IMR-90 (cell line): ENCODE data around the gene FADD. TPM values are rescaled to one million over a fixed set of nuclear protein-coding genes. Genes with fewer than 3 reads are reported as not detected.

ENCODE experiments used
- ATAC-seq: fragments of 200-7000 bp; cut with Tn5 transposase; 2 replicates; pipeline ENCODE4 v1.9.1; 2020; ENCODE audit warnings: low read depth, mild to moderate bottlenecking, moderate library complexity
- BruUV-seq: library from RNA; stranded (reverse); fragments of 400-500 nt; replicated peaks from 2 replicates; lab custom pipeline; 2021; lab: Mats Ljungman, UMichigan
- CTCF ChIA-PET: fragments of 300-600 bp; formaldehyde crosslinking; extraction: SDS; loops from one replicate; lab custom pipeline; 2021; ENCODE audit warnings: antibody characterized with exemption; lab: Yijun Ruan, JAX
- POLR2A ChIA-PET: fragments of 300-600 bp; sonication (Branson Sonifier 250); formaldehyde crosslinking; loops from one replicate; lab custom pipeline; 2022; ENCODE audit warnings: antibody characterized with exemption; ENCODE audit not compliant: unreplicated experiment; lab: Charles Lee
- DNase-seq: peaks from one replicate; pipeline ENCODE4 v3.0.0; 2013
- H2AFZ ChIP-seq: replicated peaks from 2 replicates; pipeline ENCODE3; 2013; ENCODE audit warnings: low read length, mild to moderate bottlenecking; ENCODE audit not compliant: poor library complexity
- H2AK5ac ChIP-seq: 2 replicates; pipeline ENCODE4 v1.6.1; 2013; ENCODE audit warnings: low read depth, low read length, inconsistent platforms
- H2AK9ac ChIP-seq: replicated peaks from 2 replicates; pipeline ENCODE3; 2013; ENCODE audit warnings: mild to moderate bottlenecking, low read depth, low read length, moderate library complexity; ENCODE audit not compliant: poor library complexity
- H2BK120ac ChIP-seq: 2 replicates; pipeline ENCODE4 v1.6.1; 2013; ENCODE audit warnings: low read depth, low read length, inconsistent platforms
- H2BK15ac ChIP-seq: 3 replicates; pipeline ENCODE4 v1.6.1; 2013; ENCODE audit warnings: low read depth, low read length, inconsistent platforms
- H2BK20ac ChIP-seq: 2 replicates; pipeline ENCODE4 v1.6.1; 2013; ENCODE audit warnings: low read depth, mild to moderate bottlenecking, inconsistent platforms, low read length, moderate library complexity
- H2BK5ac ChIP-seq: 2 replicates; pipeline ENCODE4 v1.6.1; 2013; ENCODE audit warnings: mild to moderate bottlenecking, low read depth, low read length, inconsistent platforms; ENCODE audit not compliant: poor library complexity, severe bottlenecking
- H3K14ac ChIP-seq: replicated peaks from 2 replicates; pipeline ENCODE4 v1.6.1; 2013; ENCODE audit warnings: low read depth, low read length, inconsistent platforms
- H3K18ac ChIP-seq: 2 replicates; pipeline ENCODE4 v1.6.1; 2013; ENCODE audit warnings: low read depth, low read length, control low read depth
- H3K23ac ChIP-seq: 2 replicates; pipeline ENCODE4 v1.6.1; 2013; ENCODE audit warnings: low read depth, low read length, inconsistent platforms
- H3K27ac ChIP-seq: 2 replicates; pipeline ENCODE4 v1.5.1; 2013; ENCODE audit warnings: mild to moderate bottlenecking, control low read depth, low read length; ENCODE audit not compliant: insufficient read depth
- H3K27me3 ChIP-seq: 2 replicates; pipeline ENCODE4 v1.6.1; 2013; ENCODE audit warnings: low read length; ENCODE audit not compliant: control insufficient read depth, insufficient read depth
- H3K36me3 ChIP-seq: 2 replicates; pipeline ENCODE4 v1.6.1; 2013; ENCODE audit warnings: low read length, mixed read lengths; ENCODE audit not compliant: control insufficient read depth, insufficient read depth
- H3K4ac ChIP-seq: 2 replicates; pipeline ENCODE4 v1.6.1; 2013; ENCODE audit warnings: low read depth, low read length, inconsistent platforms
- H3K4me1 ChIP-seq: 2 replicates; pipeline ENCODE4 v1.6.1; 2013; ENCODE audit warnings: low read length, mixed read lengths; ENCODE audit not compliant: control insufficient read depth, insufficient read depth
- H3K4me2 ChIP-seq: 2 replicates; pipeline ENCODE4 v1.6.1; 2013; ENCODE audit warnings: low read depth, mild to moderate bottlenecking, control low read depth, low read length, moderate library complexity
- H3K4me3 ChIP-seq: 2 replicates; pipeline ENCODE4 v1.5.1; 2013; ENCODE audit warnings: low read depth, mild to moderate bottlenecking, control low read depth, low read length, moderate library complexity; ENCODE audit not compliant: insufficient read depth
- H3K56ac ChIP-seq: 2 replicates; pipeline ENCODE4 v1.6.1; 2013; ENCODE audit warnings: low read length, inconsistent platforms; ENCODE audit not compliant: insufficient read depth; ENCODE audit errors: extremely low read depth
- H3K79me1 ChIP-seq, 2 experiments: 2 replicates each; pipeline ENCODE4 v1.6.1; 2013; ENCODE audit warnings: low read length in 2 of 2, inconsistent platforms in 1 of 2, low read depth in 1 of 2
- H3K9ac ChIP-seq: 2 replicates; pipeline ENCODE4 v1.6.1; 2013; ENCODE audit warnings: low read depth, low read length, control low read depth
- H3K9me1 ChIP-seq: 2 replicates; pipeline ENCODE4 v1.6.1; 2013; ENCODE audit warnings: low read length, inconsistent platforms; ENCODE audit not compliant: insufficient read depth
- H3K9me3 ChIP-seq: 2 replicates; pipeline ENCODE4 v1.6.1; 2013; ENCODE audit warnings: low read length; ENCODE audit not compliant: control insufficient read depth, insufficient read depth
- H4K20me1 ChIP-seq: 2 replicates; pipeline ENCODE4 v1.6.1; 2013; ENCODE audit warnings: low read length, inconsistent platforms; ENCODE audit not compliant: insufficient read depth
- H4K5ac ChIP-seq: 2 replicates; pipeline ENCODE4 v1.6.1; 2013; ENCODE audit warnings: mild to moderate bottlenecking, low read depth, low read length, control low read depth
- H4K8ac ChIP-seq, 2 experiments: 2 replicates each; pipeline ENCODE4 v1.6.1; 2013; ENCODE audit warnings: low read depth in 2 of 2, low read length in 2 of 2, control low read depth in 1 of 2, inconsistent platforms in 1 of 2
- H4K91ac ChIP-seq: 2 replicates; pipeline ENCODE4 v1.6.1; 2013; ENCODE audit warnings: low read depth, low read length, inconsistent platforms; ENCODE audit not compliant: insufficient read depth
- BHLHE40 ChIP-seq: fragments of 150-350 bp; IDR thresholded peaks from 2 replicates; pipeline ENCODE4 v1.6.1; 2016; ENCODE audit warnings: mild to moderate bottlenecking, low read depth, low read length
- CHD1 ChIP-seq: IDR thresholded peaks from 2 replicates; pipeline ENCODE4 v1.6.1; 2012; ENCODE audit warnings: low read depth, low read length, improper control_type of control experiment
- FOS ChIP-seq: fragments of 150-350 bp; IDR thresholded peaks from 2 replicates; pipeline ENCODE4 v1.6.1; 2016; ENCODE audit warnings: low read depth, low read length
- MAFK ChIP-seq: IDR thresholded peaks from 2 replicates; pipeline ENCODE4 v1.6.1; 2012; ENCODE audit warnings: low read depth, low read length, improper control_type of control experiment
- MAZ ChIP-seq: IDR thresholded peaks from 2 replicates; pipeline ENCODE4 v1.6.1; 2012; ENCODE audit warnings: low read depth, mild to moderate bottlenecking, low read length, improper control_type of control experiment, moderate library complexity, borderline replicate concordance
- MXI1 ChIP-seq: IDR thresholded peaks from 2 replicates; pipeline ENCODE4 v1.6.1; 2012; ENCODE audit warnings: low read depth, mild to moderate bottlenecking, low read length, moderate library complexity, borderline replicate concordance
- NFE2L2 ChIP-seq: fragments of 150-350 bp; IDR thresholded peaks from 2 replicates; pipeline ENCODE4 v1.6.1; 2016; ENCODE audit warnings: low read depth, mild to moderate bottlenecking, low read length
- POLR2A ChIP-seq: IDR thresholded peaks from 2 replicates; pipeline ENCODE4 v1.6.1; 2012; ENCODE audit warnings: mild to moderate bottlenecking, low read depth, low read length
- RCOR1 ChIP-seq: IDR thresholded peaks from 2 replicates; pipeline ENCODE4 v1.6.1; 2012; ENCODE audit warnings: mild to moderate bottlenecking, low read length, improper control_type of control experiment; ENCODE audit not compliant: insufficient replicate concordance
- SMC3 ChIP-seq: fragments of 150-350 bp; IDR thresholded peaks from 2 replicates; pipeline ENCODE4 v1.6.1; 2016; ENCODE audit warnings: low read depth, mild to moderate bottlenecking, antibody characterized with exemption, low read length, moderate library complexity
- WGBS, 2 experiments: methylation state at CpG; one replicate each; pipeline versions ENCODE4 v1.1.5 to v1.1.7; 2013; ENCODE audit warnings: missing lambda C conversion rate in 2 of 2; ENCODE audit not compliant: insufficient read length in 1 of 2; ENCODE audit errors: extremely low coverage in 2 of 2; 5-methylcytosine and 5-hydroxymethylcytosine counted together
- dilution Hi-C: fragments of 300-500 bp; cut with HindIII; formaldehyde crosslinking; loops from one replicate; pipeline ENCODE4 v1.14.3; 2018; ENCODE audit warnings: low sequenced_read_pairs; ENCODE audit not compliant: unreplicated experiment
- in situ Hi-C: fragments of 300-500 bp; cut with MboI; formaldehyde crosslinking; loops from 3 replicates; pipeline ENCODE4 v1.14.3; 2019; ENCODE audit warnings: low sequenced_read_pairs, inconsistent platforms, mixed read lengths
- intact Hi-C: fragments of 100-400 bp; cut with micrococcal nuclease; formaldehyde crosslinking; loops from 2 replicates; pipeline ENCODE4 v1.10.0; 2022
- polyA plus RNA-seq, 3 experiments: library from polyadenylated mRNA; depleted of rRNA; stranded (reverse); fragments of >200 nt; gene quantifications; 2 replicates each; pipeline ENCODE4 v1.2.3, GENCODE V29; 2012; ENCODE audit warnings: low replicate concordance in 1 of 3
- total RNA-seq: library from RNA; depleted of rRNA; stranded (reverse); fragments of >200 nt; gene quantifications from 2 replicates; pipeline ENCODE4 v1.2.3, GENCODE V29; 2012
- TF ChIP-seq, protein P1 (sequence below): fragments of 150-350 bp; IDR thresholded peaks from 2 replicates; pipeline ENCODE4 v1.6.1; 2016; ENCODE audit warnings: low read depth, mild to moderate bottlenecking, low read length, moderate library complexity, borderline replicate concordance
- TF ChIP-seq, protein P2 (sequence below): conservative IDR thresholded peaks from 2 replicates; pipeline ENCODE4 v1.5.1; 2012; ENCODE audit warnings: mild to moderate bottlenecking, low read depth, low read length, improper control_type of control experiment
- TF ChIP-seq, protein P3 (sequence below): fragments of 150-350 bp; IDR thresholded peaks from 2 replicates; pipeline ENCODE4 v1.6.1; 2017; ENCODE audit warnings: mild to moderate bottlenecking, antibody characterized with exemption, low read length, low read depth

FADD gene
- total and polyA plus RNA-seq, 2 of the 4 experiments (the other 2 are of a cell fraction) = 38.1 to 44.4 TPM

DNA sequence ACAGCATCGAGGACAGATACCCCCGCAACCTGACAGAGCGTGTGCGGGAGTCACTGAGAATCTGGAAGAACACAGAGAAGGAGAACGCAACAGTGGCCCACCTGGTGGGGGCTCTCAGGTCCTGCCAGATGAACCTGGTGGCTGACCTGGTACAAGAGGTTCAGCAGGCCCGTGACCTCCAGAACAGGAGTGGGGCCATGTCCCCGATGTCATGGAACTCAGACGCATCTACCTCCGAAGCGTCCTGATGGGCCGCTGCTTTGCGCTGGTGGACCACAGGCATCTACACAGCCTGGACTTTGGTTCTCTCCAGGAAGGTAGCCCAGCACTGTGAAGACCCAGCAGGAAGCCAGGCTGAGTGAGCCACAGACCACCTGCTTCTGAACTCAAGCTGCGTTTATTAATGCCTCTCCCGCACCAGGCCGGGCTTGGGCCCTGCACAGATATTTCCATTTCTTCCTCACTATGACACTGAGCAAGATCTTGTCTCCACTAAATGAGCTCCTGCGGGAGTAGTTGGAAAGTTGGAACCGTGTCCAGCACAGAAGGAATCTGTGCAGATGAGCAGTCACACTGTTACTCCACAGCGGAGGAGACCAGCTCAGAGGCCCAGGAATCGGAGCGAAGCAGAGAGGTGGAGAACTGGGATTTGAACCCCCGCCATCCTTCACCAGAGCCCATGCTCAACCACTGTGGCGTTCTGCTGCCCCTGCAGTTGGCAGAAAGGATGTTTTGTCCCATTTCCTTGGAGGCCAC, 3.3 kb downstream of the FADD start:
- no peak overlapping the region for H2BK120ac ChIP-seq
- no peak overlapping the region for H3K18ac ChIP-seq
- H3K27me3 ChIP-seq = no peaks in the 10 kb centered on the region
- H3K23ac ChIP-seq = no peak overlapping the region
- no peak overlapping the region for H4K8ac ChIP-seq
- H2AFZ ChIP-seq = no peak overlapping the region
- no peak overlapping the region for H3K27ac ChIP-seq
- H3K4me1 ChIP-seq = peaks cover 3% of the 10 kb centered on the region; the same call in 1 of the 2 replicates
- WGBS, 2 experiments = 95% methylated on average over 10 of the region's 22 CpGs; no CpG with 5 or more reads in 1 of the 2 experiments
- H2BK20ac ChIP-seq = no peak overlapping the region
- H3K56ac ChIP-seq = no peak overlapping the region
- H3K79me1 ChIP-seq = peaks cover 22 to 69% of the 10 kb centered on the region in 2 experiments; a peak in 3 of 4 replicates
- no TSS peak for BruUV-seq
- no peak overlapping the region for H3K4ac ChIP-seq
- peaks cover 39% of the 10 kb centered on the region for H3K36me3 ChIP-seq
- peaks cover 22% of the 10 kb centered on the region for H3K9me1 ChIP-seq
- in situ Hi-C loops = no loop called here
- no peak overlapping the region for H4K5ac ChIP-seq
- dilution Hi-C loops = no loop called here
- no peak overlapping the region for H3K4me2 ChIP-seq
- no peak overlapping the region for H2AK5ac ChIP-seq
- intact Hi-C loops = loop anchor here (10.0 kb wide), 1 partner anchor 118 kb away; no protein-coding TSS in a partner anchor
- ChIA-PET CTCF (interaction anchor here (0.7 kb wide), 1 partner anchor 52 kb away, joined by 3 read pairs; no protein-coding TSS in a partner anchor), POLR2A (no interaction called here)
- H2BK15ac ChIP-seq = no peak overlapping the region
- H4K20me1 ChIP-seq = peaks cover 68% of the 10 kb centered on the region
- H2BK5ac ChIP-seq = no peak overlapping the region
- ATAC-seq (no peak), DNase-seq (no peak)
- no peak overlapping the region for H3K9ac ChIP-seq
- H3K14ac ChIP-seq = no peak overlapping the region
- H2AK9ac ChIP-seq = no peak overlapping the region
- no peak overlapping the region for H3K4me3 ChIP-seq
- no peaks in the 10 kb centered on the region for H3K9me3 ChIP-seq
- no peak overlapping the region for H4K91ac ChIP-seq
- TF ChIP-seq MAZ (no peak), POLR2A (no peak), FOS (no peak), MXI1 (no peak), RCOR1 (no peak), BHLHE40 (no peak), CHD1 (no peak), SMC3 (no peak), NFE2L2 (no peak), MAFK (no peak)
- TF ChIP-seq, protein P1, sequence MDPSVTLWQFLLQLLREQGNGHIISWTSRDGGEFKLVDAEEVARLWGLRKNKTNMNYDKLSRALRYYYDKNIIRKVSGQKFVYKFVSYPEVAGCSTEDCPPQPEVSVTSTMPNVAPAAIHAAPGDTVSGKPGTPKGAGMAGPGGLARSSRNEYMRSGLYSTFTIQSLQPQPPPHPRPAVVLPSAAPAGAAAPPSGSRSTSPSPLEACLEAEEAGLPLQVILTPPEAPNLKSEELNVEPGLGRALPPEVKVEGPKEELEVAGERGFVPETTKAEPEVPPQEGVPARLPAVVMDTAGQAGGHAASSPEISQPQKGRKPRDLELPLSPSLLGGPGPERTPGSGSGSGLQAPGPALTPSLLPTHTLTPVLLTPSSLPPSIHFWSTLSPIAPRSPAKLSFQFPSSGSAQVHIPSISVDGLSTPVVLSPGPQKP = no peak
- TF ChIP-seq, protein P2, sequence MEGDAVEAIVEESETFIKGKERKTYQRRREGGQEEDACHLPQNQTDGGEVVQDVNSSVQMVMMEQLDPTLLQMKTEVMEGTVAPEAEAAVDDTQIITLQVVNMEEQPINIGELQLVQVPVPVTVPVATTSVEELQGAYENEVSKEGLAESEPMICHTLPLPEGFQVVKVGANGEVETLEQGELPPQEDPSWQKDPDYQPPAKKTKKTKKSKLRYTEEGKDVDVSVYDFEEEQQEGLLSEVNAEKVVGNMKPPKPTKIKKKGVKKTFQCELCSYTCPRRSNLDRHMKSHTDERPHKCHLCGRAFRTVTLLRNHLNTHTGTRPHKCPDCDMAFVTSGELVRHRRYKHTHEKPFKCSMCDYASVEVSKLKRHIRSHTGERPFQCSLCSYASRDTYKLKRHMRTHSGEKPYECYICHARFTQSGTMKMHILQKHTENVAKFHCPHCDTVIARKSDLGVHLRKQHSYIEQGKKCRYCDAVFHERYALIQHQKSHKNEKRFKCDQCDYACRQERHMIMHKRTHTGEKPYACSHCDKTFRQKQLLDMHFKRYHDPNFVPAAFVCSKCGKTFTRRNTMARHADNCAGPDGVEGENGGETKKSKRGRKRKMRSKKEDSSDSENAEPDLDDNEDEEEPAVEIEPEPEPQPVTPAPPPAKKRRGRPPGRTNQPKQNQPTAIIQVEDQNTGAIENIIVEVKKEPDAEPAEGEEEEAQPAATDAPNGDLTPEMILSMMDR = no peak
- TF ChIP-seq, protein P3, sequence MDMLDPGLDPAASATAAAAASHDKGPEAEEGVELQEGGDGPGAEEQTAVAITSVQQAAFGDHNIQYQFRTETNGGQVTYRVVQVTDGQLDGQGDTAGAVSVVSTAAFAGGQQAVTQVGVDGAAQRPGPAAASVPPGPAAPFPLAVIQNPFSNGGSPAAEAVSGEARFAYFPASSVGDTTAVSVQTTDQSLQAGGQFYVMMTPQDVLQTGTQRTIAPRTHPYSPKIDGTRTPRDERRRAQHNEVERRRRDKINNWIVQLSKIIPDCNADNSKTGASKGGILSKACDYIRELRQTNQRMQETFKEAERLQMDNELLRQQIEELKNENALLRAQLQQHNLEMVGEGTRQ = no peak
